AG08396 (cell line): ENCODE results near the gene ZNF469.

Source experiments
- DNase-seq: peaks from one replicate; pipeline ENCODE4 v3.0.0; 2012; ENCODE audit warnings: low spot score, mixed read lengths

Gene ZNF469

GRCh38 chr16:88411951-88412576 lies 29.3 kb downstream of the ZNF469 start:
- no peak for DNase-seq

GRCh38 chr16:88412766-88413165 lies 30.0 kb downstream of the ZNF469 start:
- no peak for DNase-seq

- DNase-seq: no peak
Measured at GRCh38 chr16:88413231-88413630, 30.5 kb downstream of the ZNF469 start.

- no peak for DNase-seq
Measured at GRCh38 chr16:88413631-88414030, 30.9 kb downstream of the ZNF469 start.

- DNase-seq: no peak
Measured at GRCh38 chr16:88414521-88415380, 32.0 kb downstream of the ZNF469 start.

GRCh38 chr16:88415381-88415705 lies 32.6 kb downstream of the ZNF469 start:
- DNase-seq: no peak

GRCh38 chr16:88415713-88416323 lies 33.1 kb downstream of the ZNF469 start:
- DNase-seq: no peak

- no peak for DNase-seq
Measured at GRCh38 chr16:88416686-88417085, 33.9 kb downstream of the ZNF469 start.

- DNase-seq: no peak
Measured at GRCh38 chr16:88417684-88418476, 35.1 kb downstream of the ZNF469 start.

- DNase-seq: no peak
Measured at GRCh38 chr16:88418869-88419268, 36.1 kb downstream of the ZNF469 start.

- DNase-seq: no peak
Measured at GRCh38 chr16:88419790-88420189, 37.0 kb downstream of the ZNF469 start.

- DNase-seq: no peak
Measured at GRCh38 chr16:88420496-88420895, 37.7 kb downstream of the ZNF469 start.

GRCh38 chr16:88421301-88421700 lies 38.5 kb downstream of the ZNF469 start:
- DNase-seq: no peak

GRCh38 chr16:88421871-88422433 lies 39.2 kb downstream of the ZNF469 start:
- DNase-seq: no peak

GRCh38 chr16:88422733-88423447 lies 40.1 kb downstream of the ZNF469 start:
- DNase-seq: no peak

GRCh38 chr16:88423448-88423850 lies 40.7 kb downstream of the ZNF469 start:
- DNase-seq: no peak

GRCh38 chr16:88424587-88425235 lies 42.0 kb downstream of the ZNF469 start:
- no peak for DNase-seq

GRCh38 chr16:88426018-88426417 lies 43.3 kb downstream of the ZNF469 start:
- no peak for DNase-seq

- DNase-seq: no peak
Measured at GRCh38 chr16:88427376-88427775, 44.6 kb downstream of the ZNF469 start.

- no peak for DNase-seq
Measured at GRCh38 chr16:88428156-88428555, 45.4 kb downstream of the ZNF469 start.
